HCT116 (cell line): Measurements from ENCODE around the gene PRKCZ. TPM values are rescaled to one million over a fixed set of nuclear protein-coding genes. Genes with fewer than 3 reads are reported as not detected.

Experiments used
- ATAC-seq: fragments of 200-7000 bp; cut with Tn5 transposase; 2 replicates; pipeline ENCODE4 v1.9.1; 2020; ENCODE audit warnings: mild to moderate bottlenecking, moderate library complexity
- BruUV-seq: library from RNA; stranded (reverse); fragments of 400-500 nt; replicated peaks from 2 replicates; lab custom pipeline; 2021; lab: Mats Ljungman, UMichigan
- CTCF ChIA-PET: fragments of 300-600 bp; sonication (Branson Sonifier 250); formaldehyde crosslinking; loops from one replicate; lab custom pipeline; 2021; ENCODE audit warnings: antibody characterized with exemption; lab: Charles Lee
- POLR2A ChIA-PET: fragments of 300-600, 350-600 bp; sonication (Branson Sonifier 250); formaldehyde crosslinking; loops from one replicate; lab custom pipeline; 2021; ENCODE audit warnings: antibody characterized with exemption; lab: Charles Lee
- RAD21 ChIA-PET, 2 experiments: fragments of 300-600 bp; sonication (Branson Sonifier 250); formaldehyde crosslinking; loops; one replicate each; lab custom pipeline; 2023; ENCODE audit warnings: low total read pairs in 2 of 2; ENCODE audit not compliant: uncharacterized antibody in 2 of 2, unreplicated experiment in 2 of 2, low non-redundant PET in 1 of 2; lab: Charles Lee
- DNase-seq: peaks from one replicate; pipeline ENCODE4 v3.0.0-alpha.2; 2010; ENCODE audit warnings: low read depth, low spot score
- H2AFZ ChIP-seq: fragments of 200-600 bp; shearing (Covaris generic), sonication (generic); 2 replicates; pipeline ENCODE4 v1.6.1; 2017; ENCODE audit warnings: low read depth, mixed run types, mixed read lengths, antibody characterized with exemption, low read length; ENCODE audit not compliant: poor library complexity, severe bottlenecking
- H3K27ac ChIP-seq: 2 replicates; pipeline ENCODE4 v1.5.1; 2012; ENCODE audit warnings: low read depth, low read length
- H3K27me3 ChIP-seq: fragments of 200-600 bp; sonication (generic); 2 replicates; pipeline ENCODE4 v1.6.1; 2016; ENCODE audit warnings: mixed run types, low read length, mixed read lengths; ENCODE audit not compliant: insufficient read depth
- H3K36me3 ChIP-seq, 2 experiments: fragments of 200-500 bp in 1 of 2; fragments of 200-600 bp in 1 of 2; sonication (Bioruptor generic) in 1 of 2; sonication (generic) in 1 of 2; 2 replicates each; pipeline versions ENCODE4 v1.5.1 to v1.6.1; 2014 to 2016; ENCODE audit warnings: low read length in 2 of 2, inconsistent platforms in 1 of 2, mixed read lengths in 1 of 2, mixed run types in 1 of 2; ENCODE audit not compliant: insufficient read depth in 2 of 2, control insufficient read depth in 1 of 2
- H3K4me1 ChIP-seq, 2 experiments: fragments of 200-600 bp in 1 of 2; sonication (generic) in 1 of 2; 2 replicates each; pipeline versions ENCODE4 v1.5.1 to v1.6.1; 2012 to 2017; ENCODE audit warnings: low read length in 2 of 2, inconsistent platforms in 1 of 2, mild to moderate bottlenecking in 1 of 2, mixed read lengths in 1 of 2, mixed run types in 1 of 2, moderate library complexity in 1 of 2; ENCODE audit not compliant: insufficient read depth in 2 of 2, control insufficient read depth in 1 of 2
- H3K4me2 ChIP-seq: fragments of 200-600 bp; sonication (generic); 2 replicates; pipeline ENCODE4 v1.6.1; 2017; ENCODE audit warnings: mixed run types, low read length, mixed read lengths
- H3K4me3 ChIP-seq, 2 experiments: fragments of 200-600 bp in 1 of 2; sonication (generic) in 1 of 2; replicated peaks in 1 of 2; 2 replicates each; pipeline ENCODE4 v1.5.1; 2011 to 2016; ENCODE audit warnings: low read length in 2 of 2, control low read depth in 1 of 2, low read depth in 1 of 2, mild to moderate bottlenecking in 1 of 2, mixed read lengths in 1 of 2, mixed run types in 1 of 2
- H3K79me2 ChIP-seq: fragments of 200-600 bp; sonication (generic); 2 replicates; pipeline ENCODE4 v1.6.1; 2017; ENCODE audit warnings: mild to moderate bottlenecking, mixed run types, low read length, moderate library complexity, mixed read lengths; ENCODE audit not compliant: insufficient read depth
- H3K9ac ChIP-seq: fragments of 200-600 bp; sonication (generic); 2 replicates; pipeline ENCODE4 v1.6.1; 2016; ENCODE audit warnings: low read length, mixed read lengths
- H3K9me2 ChIP-seq: fragments of 200-600 bp; sonication (generic), shearing (Covaris generic); 2 replicates; pipeline ENCODE4 v1.6.1; 2017; ENCODE audit warnings: mixed run types, mild to moderate bottlenecking, moderate library complexity; ENCODE audit not compliant: insufficient read depth
- H3K9me3 ChIP-seq, 2 experiments: fragments of 200-500 bp in 1 of 2; fragments of 200-600 bp in 1 of 2; sonication (Bioruptor generic) in 1 of 2; sonication (generic) in 1 of 2; 2 replicates each; pipeline ENCODE4 v1.6.1; 2014 to 2017; ENCODE audit warnings: low read length in 2 of 2, mixed read lengths in 2 of 2, inconsistent platforms in 1 of 2, low read depth in 1 of 2, mild to moderate bottlenecking in 1 of 2, mixed run types in 1 of 2, moderate library complexity in 1 of 2; ENCODE audit not compliant: control insufficient read depth in 1 of 2, insufficient read depth in 1 of 2
- H4K20me1 ChIP-seq: fragments of 200-600 bp; sonication (generic), shearing (Covaris generic); 2 replicates; pipeline ENCODE4 v1.6.1; 2017; ENCODE audit warnings: mixed run types, mild to moderate bottlenecking, moderate library complexity; ENCODE audit not compliant: insufficient read depth
- CEBPB ChIP-seq: IDR thresholded peaks from 2 replicates; pipeline ENCODE4 v1.6.1; 2012; ENCODE audit warnings: low read depth
- EGR1 ChIP-seq: IDR thresholded peaks from 2 replicates; pipeline ENCODE4 v1.6.1; 2012; ENCODE audit warnings: low read depth
- EZH2 ChIP-seq: fragments of 200-600 bp; sonication (generic); IDR thresholded peaks from 2 replicates; pipeline ENCODE4 v1.6.1; 2017; ENCODE audit warnings: antibody characterized with exemption, mixed run types
- POLR2AphosphoS5 ChIP-seq: IDR thresholded peaks from 2 replicates; pipeline ENCODE4 v1.6.1; 2011; ENCODE audit warnings: mild to moderate bottlenecking, low read depth, low read length, moderate library complexity
- RAD21 ChIP-seq: IDR thresholded peaks from 2 replicates; pipeline ENCODE4 v1.6.1; 2012; ENCODE audit warnings: low read depth, mild to moderate bottlenecking
- SIN3A ChIP-seq: IDR thresholded peaks from 2 replicates; pipeline ENCODE4 v1.6.1; 2012; ENCODE audit warnings: low read depth
- SRF ChIP-seq: IDR thresholded peaks from 2 replicates; pipeline ENCODE4 v1.6.1; 2012; ENCODE audit warnings: low read depth
- TCF7L2 ChIP-seq: IDR thresholded peaks from 2 replicates; pipeline ENCODE4 v1.7.0; 2011; ENCODE audit warnings: borderline replicate concordance, inconsistent platforms; ENCODE audit not compliant: insufficient read depth, insufficient read length; ENCODE audit errors: extremely low read depth
- YY1 ChIP-seq: IDR thresholded peaks from 2 replicates; pipeline ENCODE4 v1.6.1; 2011; ENCODE audit warnings: low read length, low read depth, moderate library complexity, mild to moderate bottlenecking; ENCODE audit not compliant: insufficient replicate concordance; ENCODE audit errors: extremely low read depth
- ZBTB33 ChIP-seq: IDR thresholded peaks from 2 replicates; pipeline ENCODE4 v1.6.1; 2011; ENCODE audit warnings: mild to moderate bottlenecking, low read length, moderate library complexity; ENCODE audit not compliant: insufficient replicate concordance; ENCODE audit errors: extremely low read depth
- intact Hi-C: fragments of 100-400 bp; cut with micrococcal nuclease; formaldehyde crosslinking; loops from 2 replicates; pipeline ENCODE4 v1.10.0; 2022
- total RNA-seq: library from RNA; stranded (reverse); gene quantifications from one replicate; pipeline ENCODE4 v1.2.1, GENCODE V29; 2021; ENCODE audit not compliant: unreplicated experiment
- TF ChIP-seq, protein P1 (sequence below): IDR thresholded peaks from 2 replicates; pipeline ENCODE4 v1.6.1; 2012; ENCODE audit warnings: low read depth

The PRKCZ gene
- total RNA-seq, 1 experiment from 2014 or later: 46.8 TPM

DNA sequence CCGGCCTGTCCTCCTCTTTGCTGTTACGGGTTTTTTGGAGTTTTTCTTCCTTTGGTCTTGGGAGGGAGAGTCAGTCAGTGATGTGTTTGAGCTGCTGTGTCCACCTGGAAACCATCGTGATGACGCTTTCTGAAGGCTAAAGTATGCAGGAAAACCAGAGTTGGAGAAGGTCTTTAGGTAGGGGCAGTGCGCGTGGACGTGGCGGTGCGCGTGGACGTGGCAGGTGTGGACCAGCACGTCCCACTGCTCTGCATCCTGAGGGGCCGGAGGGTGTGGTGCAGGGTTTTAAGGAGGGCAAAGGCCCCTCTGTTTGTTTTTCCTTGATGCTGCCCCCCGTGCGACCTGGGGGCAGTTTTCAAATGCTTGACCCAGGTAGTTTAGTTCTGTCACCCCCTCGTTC is 29.9 kb downstream of the PRKCZ start:
- Histone ChIP-seq H3K79me2 (peaks cover 18% of the 10 kb centered on the region; the same call in 1 of the 2 replicates), H2AFZ (no peak overlapping the region), H3K27me3 (no peaks in the 10 kb centered on the region), H3K9me3 (peaks cover 19 to 22% of the 10 kb centered on the region in 2 experiments; a peak in 3 of 4 replicates), H3K9me2 (no peaks in the 10 kb centered on the region), H3K4me3 (no peak overlapping the region), H3K27ac (no peak overlapping the region), H3K4me2 (no peak overlapping the region), H3K9ac (no peak overlapping the region), H3K4me1 (no peaks in the 10 kb centered on the region), H4K20me1 (no peaks in the 10 kb centered on the region), H3K36me3 (peaks cover 0 to 6% of the 10 kb centered on the region in 2 experiments; a peak in 1 of 4 replicates)
- DNase-seq (no peak), ATAC-seq (no peak)
- no TSS peak for BruUV-seq
- CTCF ChIA-PET: no interaction called here
- POLR2A ChIA-PET: no interaction called here
- TF ChIP-seq ZBTB33 (no peak), EGR1 (no peak), YY1 (no peak), RAD21 (no peak), CEBPB (no peak), TCF7L2 (no peak), SIN3A (no peak), EZH2 (no peak), SRF (no peak), POLR2AphosphoS5 (no peak)
- TF ChIP-seq, protein P1, sequence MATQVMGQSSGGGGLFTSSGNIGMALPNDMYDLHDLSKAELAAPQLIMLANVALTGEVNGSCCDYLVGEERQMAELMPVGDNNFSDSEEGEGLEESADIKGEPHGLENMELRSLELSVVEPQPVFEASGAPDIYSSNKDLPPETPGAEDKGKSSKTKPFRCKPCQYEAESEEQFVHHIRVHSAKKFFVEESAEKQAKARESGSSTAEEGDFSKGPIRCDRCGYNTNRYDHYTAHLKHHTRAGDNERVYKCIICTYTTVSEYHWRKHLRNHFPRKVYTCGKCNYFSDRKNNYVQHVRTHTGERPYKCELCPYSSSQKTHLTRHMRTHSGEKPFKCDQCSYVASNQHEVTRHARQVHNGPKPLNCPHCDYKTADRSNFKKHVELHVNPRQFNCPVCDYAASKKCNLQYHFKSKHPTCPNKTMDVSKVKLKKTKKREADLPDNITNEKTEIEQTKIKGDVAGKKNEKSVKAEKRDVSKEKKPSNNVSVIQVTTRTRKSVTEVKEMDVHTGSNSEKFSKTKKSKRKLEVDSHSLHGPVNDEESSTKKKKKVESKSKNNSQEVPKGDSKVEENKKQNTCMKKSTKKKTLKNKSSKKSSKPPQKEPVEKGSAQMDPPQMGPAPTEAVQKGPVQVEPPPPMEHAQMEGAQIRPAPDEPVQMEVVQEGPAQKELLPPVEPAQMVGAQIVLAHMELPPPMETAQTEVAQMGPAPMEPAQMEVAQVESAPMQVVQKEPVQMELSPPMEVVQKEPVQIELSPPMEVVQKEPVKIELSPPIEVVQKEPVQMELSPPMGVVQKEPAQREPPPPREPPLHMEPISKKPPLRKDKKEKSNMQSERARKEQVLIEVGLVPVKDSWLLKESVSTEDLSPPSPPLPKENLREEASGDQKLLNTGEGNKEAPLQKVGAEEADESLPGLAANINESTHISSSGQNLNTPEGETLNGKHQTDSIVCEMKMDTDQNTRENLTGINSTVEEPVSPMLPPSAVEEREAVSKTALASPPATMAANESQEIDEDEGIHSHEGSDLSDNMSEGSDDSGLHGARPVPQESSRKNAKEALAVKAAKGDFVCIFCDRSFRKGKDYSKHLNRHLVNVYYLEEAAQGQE: no peak
- RAD21 ChIA-PET: no interaction called here
- intact Hi-C loops: no loop called here
